ENCODE data around the gene TFAM.

TFAM gene

DNA sequence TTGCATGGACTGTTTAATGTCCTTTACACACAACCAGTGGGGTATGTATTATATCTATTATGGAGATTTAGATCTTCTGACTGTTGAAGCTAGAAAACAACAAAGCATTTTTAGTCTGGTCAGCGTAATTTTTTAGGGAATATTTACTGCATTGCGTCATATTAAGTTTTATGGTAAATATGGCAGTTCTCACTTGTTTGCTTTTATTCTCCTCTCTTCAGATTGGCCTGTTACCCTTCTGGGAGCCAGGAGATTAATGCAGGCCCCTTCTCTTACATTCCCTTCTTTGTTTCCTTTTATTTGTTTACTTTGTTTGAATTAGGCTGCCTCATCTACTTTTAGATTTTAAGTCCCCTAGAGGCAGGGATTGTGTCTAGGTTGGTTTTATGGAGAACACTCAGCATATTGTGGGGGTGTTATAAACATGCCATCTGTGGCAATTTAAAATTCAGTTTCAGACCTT is 36.6 kb upstream of the TFAM start:
- no peak overlapping the region for H3K27ac ChIP-seq
- H3K27me3 ChIP-seq (ENCODE audit: control insufficient read depth, insufficient read depth, low read length), result no peaks in the 10 kb centered on the region
- H3K4me3 ChIP-seq (ENCODE audit: low read depth, low read length), result no peak overlapping the region
- no peak overlapping the region for H2AFZ ChIP-seq
- no peak overlapping the region for H3K4me2 ChIP-seq (ENCODE audit: low read length)
- H3K36me3 ChIP-seq (ENCODE audit: control insufficient read depth, insufficient read depth, low read length), result no peaks in the 10 kb centered on the region
- TF ChIP-seq, protein P1, sequence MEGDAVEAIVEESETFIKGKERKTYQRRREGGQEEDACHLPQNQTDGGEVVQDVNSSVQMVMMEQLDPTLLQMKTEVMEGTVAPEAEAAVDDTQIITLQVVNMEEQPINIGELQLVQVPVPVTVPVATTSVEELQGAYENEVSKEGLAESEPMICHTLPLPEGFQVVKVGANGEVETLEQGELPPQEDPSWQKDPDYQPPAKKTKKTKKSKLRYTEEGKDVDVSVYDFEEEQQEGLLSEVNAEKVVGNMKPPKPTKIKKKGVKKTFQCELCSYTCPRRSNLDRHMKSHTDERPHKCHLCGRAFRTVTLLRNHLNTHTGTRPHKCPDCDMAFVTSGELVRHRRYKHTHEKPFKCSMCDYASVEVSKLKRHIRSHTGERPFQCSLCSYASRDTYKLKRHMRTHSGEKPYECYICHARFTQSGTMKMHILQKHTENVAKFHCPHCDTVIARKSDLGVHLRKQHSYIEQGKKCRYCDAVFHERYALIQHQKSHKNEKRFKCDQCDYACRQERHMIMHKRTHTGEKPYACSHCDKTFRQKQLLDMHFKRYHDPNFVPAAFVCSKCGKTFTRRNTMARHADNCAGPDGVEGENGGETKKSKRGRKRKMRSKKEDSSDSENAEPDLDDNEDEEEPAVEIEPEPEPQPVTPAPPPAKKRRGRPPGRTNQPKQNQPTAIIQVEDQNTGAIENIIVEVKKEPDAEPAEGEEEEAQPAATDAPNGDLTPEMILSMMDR (IDR thresholded peaks at IDR 0.05), result no peak
- H3K9me3 ChIP-seq (ENCODE audit: control insufficient read depth, low read length), result no peaks in the 10 kb centered on the region
- H3K4me1 ChIP-seq, result no peaks in the 10 kb centered on the region
- H3K79me2 ChIP-seq, result peaks cover 38% of the 10 kb centered on the region
- H3K9ac ChIP-seq, result no peak overlapping the region

DNA sequence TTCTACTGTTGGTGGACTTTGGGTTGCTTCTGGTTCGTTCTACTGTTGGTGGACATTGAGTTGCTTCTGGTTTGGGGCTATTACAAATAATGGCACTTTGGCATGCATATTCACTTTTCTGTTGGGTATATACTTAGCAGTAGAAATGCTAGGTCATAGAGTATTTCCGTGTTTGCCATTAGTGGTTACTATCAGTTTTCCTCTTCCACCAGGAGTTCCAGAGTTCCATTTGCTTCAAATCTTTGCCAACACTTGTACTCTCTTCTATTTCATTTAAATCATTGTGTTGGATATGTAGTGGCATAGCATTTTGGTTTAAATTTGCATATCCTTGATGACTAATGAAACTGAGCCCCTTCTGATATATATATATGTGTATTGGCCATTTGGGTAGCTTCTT is 35.2 kb upstream of the TFAM start:
- no peak overlapping the region for H3K9ac ChIP-seq
- H3K4me3 ChIP-seq (ENCODE audit: low read depth, low read length), result no peak overlapping the region
- H3K4me1 ChIP-seq, result peaks cover under 1% of the 10 kb centered on the region
- H3K27me3 ChIP-seq (ENCODE audit: control insufficient read depth, insufficient read depth, low read length), result no peaks in the 10 kb centered on the region
- H3K36me3 ChIP-seq (ENCODE audit: control insufficient read depth, insufficient read depth, low read length), result no peaks in the 10 kb centered on the region
- no peak overlapping the region for H2AFZ ChIP-seq
- H3K27ac ChIP-seq, result no peak overlapping the region
- H3K4me2 ChIP-seq (ENCODE audit: low read length), result no peak overlapping the region
- no peaks in the 10 kb centered on the region for H3K9me3 ChIP-seq (ENCODE audit: control insufficient read depth, low read length)
- TF ChIP-seq, protein P1 (IDR thresholded peaks at IDR 0.05), result no peak
- H3K79me2 ChIP-seq, result peaks cover 31% of the 10 kb centered on the region

DNA sequence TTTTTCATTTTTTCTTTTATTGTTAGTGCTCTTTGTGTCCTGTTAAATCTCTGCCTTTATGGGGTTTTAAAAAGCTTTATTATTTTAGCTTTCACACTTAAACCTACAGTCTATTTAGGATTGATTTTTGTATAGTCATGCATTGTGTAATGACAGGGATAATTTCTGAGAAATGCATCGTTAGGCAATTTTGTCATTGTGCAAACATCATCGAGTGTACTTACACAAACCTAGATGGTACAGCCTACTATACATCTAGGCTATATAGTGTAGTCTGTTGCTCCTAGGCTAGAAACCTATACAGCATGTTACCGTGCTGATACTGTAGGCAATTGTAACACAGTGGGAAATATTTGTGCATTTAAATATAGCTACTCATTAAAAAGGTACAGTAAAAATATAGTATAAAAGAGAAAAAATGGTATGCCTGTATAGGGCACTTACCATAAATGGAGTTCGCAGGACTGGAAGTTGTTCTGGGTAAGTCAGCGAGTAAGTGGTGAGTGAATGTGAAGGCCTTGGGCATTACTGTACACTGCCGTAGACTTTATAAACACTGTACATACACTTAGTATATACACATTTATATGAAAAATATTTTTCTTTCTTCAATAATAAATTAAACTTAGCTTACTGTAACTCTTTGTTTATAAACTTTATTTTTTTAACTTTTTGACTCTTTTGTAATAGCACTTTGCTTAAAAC is 34.4 kb upstream of the TFAM start:
- H3K27ac ChIP-seq, result no peak overlapping the region
- H3K36me3 ChIP-seq (ENCODE audit: control insufficient read depth, insufficient read depth, low read length), result no peaks in the 10 kb centered on the region
- no peaks in the 10 kb centered on the region for H3K27me3 ChIP-seq (ENCODE audit: control insufficient read depth, insufficient read depth, low read length)
- H3K79me2 ChIP-seq, result peaks cover 27% of the 10 kb centered on the region
- H2AFZ ChIP-seq, result no peak overlapping the region
- H3K4me3 ChIP-seq (ENCODE audit: low read depth, low read length), result no peak overlapping the region
- TF ChIP-seq, protein P1 (IDR thresholded peaks at IDR 0.05), result no peak
- no peaks in the 10 kb centered on the region for H3K9me3 ChIP-seq (ENCODE audit: control insufficient read depth, low read length)
- no peak overlapping the region for H3K4me2 ChIP-seq (ENCODE audit: low read length)
- no peak overlapping the region for H3K9ac ChIP-seq
- H3K4me1 ChIP-seq, result peaks cover 4% of the 10 kb centered on the region

DNA sequence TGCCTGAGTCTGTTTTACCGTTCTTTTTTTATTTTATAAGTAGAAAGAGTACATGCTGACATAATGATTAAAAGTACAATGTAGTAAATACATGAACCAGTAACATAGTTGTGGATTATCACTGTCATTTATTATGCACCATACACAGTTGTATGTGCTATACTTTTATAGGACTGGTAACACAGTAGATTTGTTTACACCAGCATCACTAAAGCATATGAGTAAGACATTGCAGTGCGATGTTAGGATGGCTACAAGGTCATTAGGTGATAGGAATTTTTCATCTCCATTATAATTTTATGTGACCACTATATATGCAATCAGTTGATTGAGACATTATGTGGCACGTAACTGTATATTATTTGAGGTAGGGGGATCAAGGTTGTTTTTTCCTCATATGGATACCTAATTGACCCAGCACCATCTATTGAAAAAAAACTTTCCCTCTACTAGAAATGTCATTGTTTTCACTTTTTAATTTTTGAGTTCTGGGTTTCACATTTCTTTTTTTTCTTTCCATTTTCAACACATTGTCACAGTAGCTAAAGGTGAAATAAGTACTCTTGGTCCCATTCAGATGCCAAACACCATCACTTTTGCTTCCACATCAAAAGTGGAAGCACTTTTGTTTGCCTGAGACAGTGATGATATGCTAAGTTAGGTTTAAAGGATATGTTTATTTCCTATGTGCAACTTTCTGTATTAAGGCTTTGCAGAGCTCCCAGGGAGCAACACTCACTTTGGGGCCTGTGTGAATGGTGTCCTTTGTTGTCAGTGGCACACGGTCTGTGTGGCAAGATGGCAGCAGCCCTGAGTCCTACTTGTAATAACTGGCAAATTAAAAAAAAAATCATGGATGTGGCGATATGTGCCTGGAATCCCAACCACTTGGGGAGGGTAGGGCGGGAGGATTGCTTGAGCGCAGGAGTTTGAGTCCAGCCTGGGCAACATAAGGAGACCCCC is 33.3 kb upstream of the TFAM start:
- no peak overlapping the region for H3K4me2 ChIP-seq (ENCODE audit: low read length)
- TF ChIP-seq, protein P1 (IDR thresholded peaks at IDR 0.05), result no peak
- H3K9ac ChIP-seq, result no peak overlapping the region
- no peak overlapping the region for H3K27ac ChIP-seq
- no peaks in the 10 kb centered on the region for H3K27me3 ChIP-seq (ENCODE audit: control insufficient read depth, insufficient read depth, low read length)
- no peak overlapping the region for H3K4me3 ChIP-seq (ENCODE audit: low read depth, low read length)
- peaks cover 18% of the 10 kb centered on the region for H3K79me2 ChIP-seq
- peaks cover 10% of the 10 kb centered on the region for H3K4me1 ChIP-seq
- no peaks in the 10 kb centered on the region for H3K36me3 ChIP-seq (ENCODE audit: control insufficient read depth, insufficient read depth, low read length)
- H2AFZ ChIP-seq, result no peak overlapping the region
- no peaks in the 10 kb centered on the region for H3K9me3 ChIP-seq (ENCODE audit: control insufficient read depth, low read length)

All from parathyroid adenoma (tissue), 2 donors.